IMR-90 (cell line): ENCODE results near the gene TTLL11. TPM values are rescaled to one million over a fixed set of nuclear protein-coding genes. Genes with fewer than 3 reads are reported as not detected.

Experiments used
- ATAC-seq: fragments of 200-7000 bp; cut with Tn5 transposase; 2 replicates; pipeline ENCODE4 v1.9.1; 2020; ENCODE audit warnings: low read depth, mild to moderate bottlenecking, moderate library complexity
- BruUV-seq: library from RNA; stranded (reverse); fragments of 400-500 nt; replicated peaks from 2 replicates; lab custom pipeline; 2021; lab: Mats Ljungman, UMichigan
- CTCF ChIA-PET: fragments of 300-600 bp; formaldehyde crosslinking; extraction: SDS; loops from one replicate; lab custom pipeline; 2021; ENCODE audit warnings: antibody characterized with exemption; lab: Yijun Ruan, JAX
- POLR2A ChIA-PET: fragments of 300-600 bp; sonication (Branson Sonifier 250); formaldehyde crosslinking; loops from one replicate; lab custom pipeline; 2022; ENCODE audit warnings: antibody characterized with exemption; ENCODE audit not compliant: unreplicated experiment; lab: Charles Lee
- DNase-seq: peaks from one replicate; pipeline ENCODE4 v3.0.0; 2013
- H2AFZ ChIP-seq: replicated peaks from 2 replicates; pipeline ENCODE3; 2013; ENCODE audit warnings: low read length, mild to moderate bottlenecking; ENCODE audit not compliant: poor library complexity
- H2AK5ac ChIP-seq: 2 replicates; pipeline ENCODE4 v1.6.1; 2013; ENCODE audit warnings: low read depth, low read length, inconsistent platforms
- H2AK9ac ChIP-seq: replicated peaks from 2 replicates; pipeline ENCODE3; 2013; ENCODE audit warnings: mild to moderate bottlenecking, low read depth, low read length, moderate library complexity; ENCODE audit not compliant: poor library complexity
- H2BK120ac ChIP-seq: 2 replicates; pipeline ENCODE4 v1.6.1; 2013; ENCODE audit warnings: low read depth, low read length, inconsistent platforms
- H2BK15ac ChIP-seq: 3 replicates; pipeline ENCODE4 v1.6.1; 2013; ENCODE audit warnings: low read depth, low read length, inconsistent platforms
- H2BK20ac ChIP-seq: 2 replicates; pipeline ENCODE4 v1.6.1; 2013; ENCODE audit warnings: low read depth, mild to moderate bottlenecking, inconsistent platforms, low read length, moderate library complexity
- H2BK5ac ChIP-seq: 2 replicates; pipeline ENCODE4 v1.6.1; 2013; ENCODE audit warnings: mild to moderate bottlenecking, low read depth, low read length, inconsistent platforms; ENCODE audit not compliant: poor library complexity, severe bottlenecking
- H3K14ac ChIP-seq: replicated peaks from 2 replicates; pipeline ENCODE4 v1.6.1; 2013; ENCODE audit warnings: low read depth, low read length, inconsistent platforms
- H3K18ac ChIP-seq: 2 replicates; pipeline ENCODE4 v1.6.1; 2013; ENCODE audit warnings: low read depth, low read length, control low read depth
- H3K23ac ChIP-seq: 2 replicates; pipeline ENCODE4 v1.6.1; 2013; ENCODE audit warnings: low read depth, low read length, inconsistent platforms
- H3K27ac ChIP-seq: 2 replicates; pipeline ENCODE4 v1.5.1; 2013; ENCODE audit warnings: mild to moderate bottlenecking, control low read depth, low read length; ENCODE audit not compliant: insufficient read depth
- H3K27me3 ChIP-seq: 2 replicates; pipeline ENCODE4 v1.6.1; 2013; ENCODE audit warnings: low read length; ENCODE audit not compliant: control insufficient read depth, insufficient read depth
- H3K36me3 ChIP-seq: 2 replicates; pipeline ENCODE4 v1.6.1; 2013; ENCODE audit warnings: low read length, mixed read lengths; ENCODE audit not compliant: control insufficient read depth, insufficient read depth
- H3K4ac ChIP-seq: 2 replicates; pipeline ENCODE4 v1.6.1; 2013; ENCODE audit warnings: low read depth, low read length, inconsistent platforms
- H3K4me1 ChIP-seq: 2 replicates; pipeline ENCODE4 v1.6.1; 2013; ENCODE audit warnings: low read length, mixed read lengths; ENCODE audit not compliant: control insufficient read depth, insufficient read depth
- H3K4me2 ChIP-seq: 2 replicates; pipeline ENCODE4 v1.6.1; 2013; ENCODE audit warnings: low read depth, mild to moderate bottlenecking, control low read depth, low read length, moderate library complexity
- H3K4me3 ChIP-seq: 2 replicates; pipeline ENCODE4 v1.5.1; 2013; ENCODE audit warnings: low read depth, mild to moderate bottlenecking, control low read depth, low read length, moderate library complexity; ENCODE audit not compliant: insufficient read depth
- H3K56ac ChIP-seq: 2 replicates; pipeline ENCODE4 v1.6.1; 2013; ENCODE audit warnings: low read length, inconsistent platforms; ENCODE audit not compliant: insufficient read depth; ENCODE audit errors: extremely low read depth
- H3K79me1 ChIP-seq, 2 experiments: 2 replicates each; pipeline ENCODE4 v1.6.1; 2013; ENCODE audit warnings: low read length in 2 of 2, inconsistent platforms in 1 of 2, low read depth in 1 of 2
- H3K9ac ChIP-seq: 2 replicates; pipeline ENCODE4 v1.6.1; 2013; ENCODE audit warnings: low read depth, low read length, control low read depth
- H3K9me1 ChIP-seq: 2 replicates; pipeline ENCODE4 v1.6.1; 2013; ENCODE audit warnings: low read length, inconsistent platforms; ENCODE audit not compliant: insufficient read depth
- H3K9me3 ChIP-seq: 2 replicates; pipeline ENCODE4 v1.6.1; 2013; ENCODE audit warnings: low read length; ENCODE audit not compliant: control insufficient read depth, insufficient read depth
- H4K20me1 ChIP-seq: 2 replicates; pipeline ENCODE4 v1.6.1; 2013; ENCODE audit warnings: low read length, inconsistent platforms; ENCODE audit not compliant: insufficient read depth
- H4K5ac ChIP-seq: 2 replicates; pipeline ENCODE4 v1.6.1; 2013; ENCODE audit warnings: mild to moderate bottlenecking, low read depth, low read length, control low read depth
- H4K8ac ChIP-seq, 2 experiments: 2 replicates each; pipeline ENCODE4 v1.6.1; 2013; ENCODE audit warnings: low read depth in 2 of 2, low read length in 2 of 2, control low read depth in 1 of 2, inconsistent platforms in 1 of 2
- H4K91ac ChIP-seq: 2 replicates; pipeline ENCODE4 v1.6.1; 2013; ENCODE audit warnings: low read depth, low read length, inconsistent platforms; ENCODE audit not compliant: insufficient read depth
- CEBPB ChIP-seq: IDR thresholded peaks from 2 replicates; pipeline ENCODE4 v1.6.1; 2012; ENCODE audit warnings: low read depth, low read length, improper control_type of control experiment
- MAFK ChIP-seq: IDR thresholded peaks from 2 replicates; pipeline ENCODE4 v1.6.1; 2012; ENCODE audit warnings: low read depth, low read length, improper control_type of control experiment
- MAZ ChIP-seq: IDR thresholded peaks from 2 replicates; pipeline ENCODE4 v1.6.1; 2012; ENCODE audit warnings: low read depth, mild to moderate bottlenecking, low read length, improper control_type of control experiment, moderate library complexity, borderline replicate concordance
- NFE2L2 ChIP-seq: fragments of 150-350 bp; IDR thresholded peaks from 2 replicates; pipeline ENCODE4 v1.6.1; 2016; ENCODE audit warnings: low read depth, mild to moderate bottlenecking, low read length
- RAD21 ChIP-seq: IDR thresholded peaks from 2 replicates; pipeline ENCODE4 v1.6.1; 2012; ENCODE audit warnings: low read length, improper control_type of control experiment
- SMC3 ChIP-seq: fragments of 150-350 bp; IDR thresholded peaks from 2 replicates; pipeline ENCODE4 v1.6.1; 2016; ENCODE audit warnings: low read depth, mild to moderate bottlenecking, antibody characterized with exemption, low read length, moderate library complexity
- WGBS, 2 experiments: methylation state at CpG; one replicate each; pipeline versions ENCODE4 v1.1.5 to v1.1.7; 2013; ENCODE audit warnings: missing lambda C conversion rate in 2 of 2; ENCODE audit not compliant: insufficient read length in 1 of 2; ENCODE audit errors: extremely low coverage in 2 of 2; 5-methylcytosine and 5-hydroxymethylcytosine counted together
- dilution Hi-C: fragments of 300-500 bp; cut with HindIII; formaldehyde crosslinking; loops from one replicate; pipeline ENCODE4 v1.14.3; 2018; ENCODE audit warnings: low sequenced_read_pairs; ENCODE audit not compliant: unreplicated experiment
- in situ Hi-C: fragments of 300-500 bp; cut with MboI; formaldehyde crosslinking; loops from 3 replicates; pipeline ENCODE4 v1.14.3; 2019; ENCODE audit warnings: low sequenced_read_pairs, inconsistent platforms, mixed read lengths
- intact Hi-C: fragments of 100-400 bp; cut with micrococcal nuclease; formaldehyde crosslinking; loops from 2 replicates; pipeline ENCODE4 v1.10.0; 2022
- polyA plus RNA-seq, 3 experiments: library from polyadenylated mRNA; depleted of rRNA; stranded (reverse); fragments of >200 nt; gene quantifications; 2 replicates each; pipeline ENCODE4 v1.2.3, GENCODE V29; 2012; ENCODE audit warnings: low replicate concordance in 1 of 3
- total RNA-seq: library from RNA; depleted of rRNA; stranded (reverse); fragments of >200 nt; gene quantifications from 2 replicates; pipeline ENCODE4 v1.2.3, GENCODE V29; 2012
- TF ChIP-seq, protein P1 (sequence below): fragments of 150-350 bp; IDR thresholded peaks from 2 replicates; pipeline ENCODE4 v1.6.1; 2016; ENCODE audit warnings: low read depth, mild to moderate bottlenecking, low read length, moderate library complexity, borderline replicate concordance
- TF ChIP-seq, protein P2 (sequence below): fragments of 150-350 bp; IDR thresholded peaks from 2 replicates; pipeline ENCODE4 v1.6.1; 2017; ENCODE audit warnings: mild to moderate bottlenecking, antibody characterized with exemption, low read length, low read depth
- TF ChIP-seq, protein P3 (sequence below): conservative IDR thresholded peaks from 2 replicates; pipeline ENCODE4 v1.5.1; 2012; ENCODE audit warnings: mild to moderate bottlenecking, low read depth, low read length, improper control_type of control experiment

Gene TTLL11
- total and polyA plus RNA-seq, 2 of the 4 experiments (the other 2 are of a cell fraction): 2.0 to 4.6 TPM

DNA sequence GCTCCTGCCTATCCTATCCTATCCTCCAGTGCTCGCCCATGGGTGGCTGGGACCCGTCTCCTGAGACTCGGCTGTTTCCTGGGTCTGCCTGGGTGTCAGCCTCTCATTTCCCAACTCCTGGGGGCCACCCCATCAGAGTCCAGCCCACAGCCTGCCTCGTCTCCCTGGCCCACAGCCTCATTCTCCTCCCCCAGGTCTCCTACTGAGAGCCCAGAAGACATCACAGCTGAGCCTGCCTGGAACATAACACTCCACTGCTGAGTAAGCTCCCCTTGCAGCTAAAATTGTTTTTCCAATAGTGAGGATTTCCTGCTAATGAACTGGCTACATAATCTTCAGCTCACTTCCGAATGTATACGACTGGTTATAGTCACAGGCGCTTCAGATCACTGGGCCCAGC, 95.3 kb downstream of the TTLL11 start:
- H3K9me1 ChIP-seq: no peaks in the 10 kb centered on the region; the same call in 1 of the 2 replicates
- no peak overlapping the region for H3K9ac ChIP-seq
- no TSS peak for BruUV-seq
- H3K36me3 ChIP-seq: no peaks in the 10 kb centered on the region
- dilution Hi-C loops: no loop called here
- no peak overlapping the region for H4K5ac ChIP-seq
- H4K8ac ChIP-seq: no peak overlapping the region
- DNase-seq (peak; percentile 65), ATAC-seq (peak; percentile 70)
- H3K18ac ChIP-seq: no peak overlapping the region
- H3K56ac ChIP-seq: no peak overlapping the region
- intact Hi-C loops: no loop called here
- peaks cover 12% of the 10 kb centered on the region for H3K4me1 ChIP-seq
- no peak overlapping the region for H4K91ac ChIP-seq
- H3K27me3 ChIP-seq: no peaks in the 10 kb centered on the region
- no peak for TF ChIP-seq CEBPB
- no peak for TF ChIP-seq SMC3
- TF ChIP-seq, protein P1, sequence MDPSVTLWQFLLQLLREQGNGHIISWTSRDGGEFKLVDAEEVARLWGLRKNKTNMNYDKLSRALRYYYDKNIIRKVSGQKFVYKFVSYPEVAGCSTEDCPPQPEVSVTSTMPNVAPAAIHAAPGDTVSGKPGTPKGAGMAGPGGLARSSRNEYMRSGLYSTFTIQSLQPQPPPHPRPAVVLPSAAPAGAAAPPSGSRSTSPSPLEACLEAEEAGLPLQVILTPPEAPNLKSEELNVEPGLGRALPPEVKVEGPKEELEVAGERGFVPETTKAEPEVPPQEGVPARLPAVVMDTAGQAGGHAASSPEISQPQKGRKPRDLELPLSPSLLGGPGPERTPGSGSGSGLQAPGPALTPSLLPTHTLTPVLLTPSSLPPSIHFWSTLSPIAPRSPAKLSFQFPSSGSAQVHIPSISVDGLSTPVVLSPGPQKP: no peak
- no peak for TF ChIP-seq NFE2L2
- no peak for TF ChIP-seq MAFK
- TF ChIP-seq, protein P2, sequence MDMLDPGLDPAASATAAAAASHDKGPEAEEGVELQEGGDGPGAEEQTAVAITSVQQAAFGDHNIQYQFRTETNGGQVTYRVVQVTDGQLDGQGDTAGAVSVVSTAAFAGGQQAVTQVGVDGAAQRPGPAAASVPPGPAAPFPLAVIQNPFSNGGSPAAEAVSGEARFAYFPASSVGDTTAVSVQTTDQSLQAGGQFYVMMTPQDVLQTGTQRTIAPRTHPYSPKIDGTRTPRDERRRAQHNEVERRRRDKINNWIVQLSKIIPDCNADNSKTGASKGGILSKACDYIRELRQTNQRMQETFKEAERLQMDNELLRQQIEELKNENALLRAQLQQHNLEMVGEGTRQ: no peak
- no peak for TF ChIP-seq RAD21
- TF ChIP-seq, protein P3, sequence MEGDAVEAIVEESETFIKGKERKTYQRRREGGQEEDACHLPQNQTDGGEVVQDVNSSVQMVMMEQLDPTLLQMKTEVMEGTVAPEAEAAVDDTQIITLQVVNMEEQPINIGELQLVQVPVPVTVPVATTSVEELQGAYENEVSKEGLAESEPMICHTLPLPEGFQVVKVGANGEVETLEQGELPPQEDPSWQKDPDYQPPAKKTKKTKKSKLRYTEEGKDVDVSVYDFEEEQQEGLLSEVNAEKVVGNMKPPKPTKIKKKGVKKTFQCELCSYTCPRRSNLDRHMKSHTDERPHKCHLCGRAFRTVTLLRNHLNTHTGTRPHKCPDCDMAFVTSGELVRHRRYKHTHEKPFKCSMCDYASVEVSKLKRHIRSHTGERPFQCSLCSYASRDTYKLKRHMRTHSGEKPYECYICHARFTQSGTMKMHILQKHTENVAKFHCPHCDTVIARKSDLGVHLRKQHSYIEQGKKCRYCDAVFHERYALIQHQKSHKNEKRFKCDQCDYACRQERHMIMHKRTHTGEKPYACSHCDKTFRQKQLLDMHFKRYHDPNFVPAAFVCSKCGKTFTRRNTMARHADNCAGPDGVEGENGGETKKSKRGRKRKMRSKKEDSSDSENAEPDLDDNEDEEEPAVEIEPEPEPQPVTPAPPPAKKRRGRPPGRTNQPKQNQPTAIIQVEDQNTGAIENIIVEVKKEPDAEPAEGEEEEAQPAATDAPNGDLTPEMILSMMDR: no peak
- TF ChIP-seq MAZ: no peak
- no peak overlapping the region for H3K14ac ChIP-seq
- ChIA-PET CTCF (interaction anchor here (0.6 to 0.8 kb wide), 2 partner anchors 61 to 452 kb away, joined by 3 to 4 read pairs; no protein-coding TSS in a partner anchor), POLR2A (no interaction called here)
- H2AFZ ChIP-seq: no peak overlapping the region
- 100% methylated on average over 1 of the region's 7 CpGs; no CpG with 5 or more reads in 1 of the 2 experiments for WGBS, 2 experiments
- no peaks in the 10 kb centered on the region for H4K20me1 ChIP-seq
- H3K27ac ChIP-seq: no peak overlapping the region
- H3K79me1 ChIP-seq: no peaks in the 10 kb centered on the region; a peak in 1 of 4 replicates
- no peak overlapping the region for H2BK120ac ChIP-seq
- no peaks in the 10 kb centered on the region for H3K9me3 ChIP-seq
- no peak overlapping the region for H2AK9ac ChIP-seq
- in situ Hi-C loops: loop anchor here (5.0 kb wide), 1 partner anchor 450 kb away; no protein-coding TSS in a partner anchor
- H2BK5ac ChIP-seq: no peak overlapping the region
- H2BK20ac ChIP-seq: no peak overlapping the region
- no peak overlapping the region for H2AK5ac ChIP-seq
- H2BK15ac ChIP-seq: no peak overlapping the region
- no peak overlapping the region for H3K4me3 ChIP-seq
- no peak overlapping the region for H3K4ac ChIP-seq
- H3K4me2 ChIP-seq: no peak overlapping the region
- no peak overlapping the region for H3K23ac ChIP-seq
